ENCODE measurements around the gene KSR2. TPM values are rescaled to one million over a fixed set of nuclear protein-coding genes. Genes with fewer than 3 reads are reported as not detected.

KSR2 gene
- total and polyA plus RNA-seq, 2 of the 4 experiments (the other 2 are of a cell fraction): not detected

DNA sequence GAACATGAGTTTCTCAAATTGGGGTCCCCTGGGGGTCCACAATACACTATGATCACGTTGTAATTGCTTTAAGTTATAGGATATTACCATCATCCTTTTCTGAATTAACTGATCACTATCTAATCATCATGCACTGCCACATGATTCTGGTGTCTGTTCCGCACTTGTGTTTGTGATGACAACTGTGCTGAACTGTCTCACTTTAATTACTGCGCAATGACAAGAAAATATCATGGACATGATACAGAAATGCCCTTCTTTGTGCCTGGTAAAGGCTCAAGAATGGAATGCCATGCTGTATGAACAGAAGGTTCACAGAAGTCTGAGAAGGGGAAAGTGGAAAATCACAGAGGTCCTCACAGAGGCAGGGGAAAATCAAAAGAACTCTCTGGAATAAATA is 541.6 kb downstream of the KSR2 start:
- in situ Hi-C loops (cut with MboI; ENCODE audit: low sequenced_read_pairs) (no loop called here), dilution Hi-C loops (cut with HindIII; ENCODE audit: low sequenced_read_pairs, unreplicated experiment) (no loop called here), intact Hi-C loops (cut with micrococcal nuclease) (no loop called here)
- WGBS, 2 experiments (ENCODE audit: extremely low coverage in 2 of 2, insufficient read length in 1 of 2): no CpG with 5 or more reads among the region's 3 CpGs
- no peak overlapping the region for H3K4me2 ChIP-seq (ENCODE audit: low read depth, low read length)
- H4K20me1 ChIP-seq (ENCODE audit: insufficient read depth, low read length): no peaks in the 10 kb centered on the region
- no peak overlapping the region for H4K5ac ChIP-seq (ENCODE audit: low read depth, low read length)
- H3K4ac ChIP-seq (ENCODE audit: low read depth, low read length): no peak overlapping the region
- H3K4me1 ChIP-seq (ENCODE audit: control insufficient read depth, insufficient read depth, low read length): no peaks in the 10 kb centered on the region
- no peak overlapping the region for H3K18ac ChIP-seq (ENCODE audit: low read depth, low read length)
- no peaks in the 10 kb centered on the region for H3K9me1 ChIP-seq (ENCODE audit: insufficient read depth, low read length)
- no peak overlapping the region for H3K4me3 ChIP-seq (ENCODE audit: insufficient read depth, low read depth, low read length)
- DNase-seq (no peak), ATAC-seq (ENCODE audit: low read depth) (no peak)
- H2AK5ac ChIP-seq (ENCODE audit: low read depth, low read length): no peak overlapping the region
- H2BK120ac ChIP-seq (ENCODE audit: low read depth, low read length): no peak overlapping the region
- no peak overlapping the region for H3K9ac ChIP-seq (ENCODE audit: low read depth, low read length)
- H3K27me3 ChIP-seq (ENCODE audit: control insufficient read depth, insufficient read depth, low read length): no peaks in the 10 kb centered on the region
- no peak overlapping the region for H3K27ac ChIP-seq (ENCODE audit: insufficient read depth, low read length)
- ChIA-PET CTCF (no interaction called here), POLR2A (ENCODE audit: unreplicated experiment) (no interaction called here)
- no peak overlapping the region for H3K14ac ChIP-seq (replicated peaks; ENCODE audit: low read depth, low read length)
- TF ChIP-seq ELK1 (IDR thresholded peaks at IDR 0.05; ENCODE audit: borderline replicate concordance, low read depth, low read length): no peak
- no peak for TF ChIP-seq FOS (IDR thresholded peaks at IDR 0.05; ENCODE audit: low read depth, low read length)
- TF ChIP-seq NFE2L2 (IDR thresholded peaks at IDR 0.05; ENCODE audit: low read depth, low read length): no peak
- TF ChIP-seq, protein P1, sequence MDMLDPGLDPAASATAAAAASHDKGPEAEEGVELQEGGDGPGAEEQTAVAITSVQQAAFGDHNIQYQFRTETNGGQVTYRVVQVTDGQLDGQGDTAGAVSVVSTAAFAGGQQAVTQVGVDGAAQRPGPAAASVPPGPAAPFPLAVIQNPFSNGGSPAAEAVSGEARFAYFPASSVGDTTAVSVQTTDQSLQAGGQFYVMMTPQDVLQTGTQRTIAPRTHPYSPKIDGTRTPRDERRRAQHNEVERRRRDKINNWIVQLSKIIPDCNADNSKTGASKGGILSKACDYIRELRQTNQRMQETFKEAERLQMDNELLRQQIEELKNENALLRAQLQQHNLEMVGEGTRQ (IDR thresholded peaks at IDR 0.05; ENCODE audit: low read depth, low read length): no peak
- TF ChIP-seq RFX5 (IDR thresholded peaks at IDR 0.05; ENCODE audit: low read depth, low read length): no peak
- no peak for TF ChIP-seq MAFK (IDR thresholded peaks at IDR 0.05; ENCODE audit: low read depth, low read length)
- TF ChIP-seq RAD21 (IDR thresholded peaks at IDR 0.05; ENCODE audit: low read length): no peak
- H4K8ac ChIP-seq (ENCODE audit: low read depth in 2 of 2, low read length in 2 of 2): no peak overlapping the region
- no peaks in the 10 kb centered on the region for H3K36me3 ChIP-seq (ENCODE audit: control insufficient read depth, insufficient read depth, low read length)
- no peak overlapping the region for H2BK20ac ChIP-seq (ENCODE audit: low read depth, low read length)
- no peaks in the 10 kb centered on the region for H3K79me1 ChIP-seq (ENCODE audit: low read depth in 1 of 2, low read length in 2 of 2)
- no peak overlapping the region for H2BK5ac ChIP-seq (ENCODE audit: low read depth, low read length, poor library complexity, severe bottlenecking)
- BruUV-seq (replicated peaks): no TSS peak
- H3K9me3 ChIP-seq (ENCODE audit: control insufficient read depth, insufficient read depth, low read length): peaks cover 11% of the 10 kb centered on the region
- H3K23ac ChIP-seq (ENCODE audit: low read depth, low read length): no peak overlapping the region
- H2BK15ac ChIP-seq (ENCODE audit: low read depth, low read length): no peak overlapping the region
- no peak overlapping the region for H2AFZ ChIP-seq (replicated peaks; ENCODE audit: low read length, poor library complexity)
- no peak overlapping the region for H3K56ac ChIP-seq (ENCODE audit: extremely low read depth, insufficient read depth, low read length)
- no peak overlapping the region for H4K91ac ChIP-seq (ENCODE audit: insufficient read depth, low read depth, low read length)
- H2AK9ac ChIP-seq (replicated peaks; ENCODE audit: low read depth, low read length, poor library complexity): no peak overlapping the region

Data from IMR-90 (cell line).